A549 (cell line): ENCODE data around the gene OTX1. TPM values are rescaled to one million over a fixed set of nuclear protein-coding genes. Genes with fewer than 3 reads are reported as not detected.
A peak's percentile ranks its signal among the peaks of the same experiment; 100 is the strongest.

Experiments
- ATAC-seq, 2 experiments: fragments of 200-7000 bp in 1 of 2; fragments of >200 bp in 1 of 2; cut with Nextera tagmentation in 1 of 2; cut with Tn5 transposase in 1 of 2; 3 replicates each; pipeline versions ENCODE4 v1.8.0 to v1.9.1; 2018 to 2020; ENCODE audit warnings: mild to moderate bottlenecking in 1 of 2, moderate library complexity in 1 of 2
- CTCF ChIA-PET: fragments of 300-600 bp; sonication (Branson Sonifier 250); formaldehyde crosslinking; extraction: SDS; loops from one replicate; lab custom pipeline; 2021; ENCODE audit warnings: antibody characterized with exemption, inconsistent platforms; lab: Yijun Ruan, JAX
- POLR2A ChIA-PET: fragments of 350-600 bp; formaldehyde crosslinking; extraction: SDS; loops from one replicate; lab custom pipeline; 2021; ENCODE audit warnings: antibody characterized with exemption, inconsistent platforms; lab: Yijun Ruan, JAX
- DNase-seq, 2 experiments: peaks; one replicate each; pipeline versions ENCODE4 v3.0.0 to v3.0.0-alpha.2; 2011 to 2016; ENCODE audit warnings: low read depth in 1 of 2, low spot score in 1 of 2
- FAIRE-seq: peaks from 2 replicates; lab custom pipeline; 2011; peaks lifted over from hg19 to GRCh38; lab: Jason Lieb, UNC
- H3K27ac ChIP-seq, 2 experiments: fragments of >200 bp; sonication (Bioruptor Twin); formaldehyde crosslinking; 3 replicates each; pipeline ENCODE4 v1.5.1; 2016 to 2017
- H3K4me1 ChIP-seq: fragments of >200 bp; sonication (Bioruptor Twin); formaldehyde crosslinking; 3 replicates; pipeline ENCODE4 v1.6.1; 2016
- H3K4me2 ChIP-seq: fragments of >200 bp; sonication (Bioruptor Twin); formaldehyde crosslinking; 3 replicates; pipeline ENCODE4 v1.6.1; 2016
- H3K4me3 ChIP-seq: fragments of >200 bp; sonication (Bioruptor Twin); formaldehyde crosslinking; 3 replicates; pipeline ENCODE4 v1.5.1; 2016
- H3K9me3 ChIP-seq: fragments of >200 bp; sonication (Bioruptor Twin); formaldehyde crosslinking; 3 replicates; pipeline ENCODE4 v1.6.1; 2016
- BCL3 ChIP-seq: fragments of >200 bp; sonication (Bioruptor Twin); formaldehyde crosslinking; IDR thresholded peaks from 3 replicates; pipeline ENCODE4 v1.6.1; 2016
- HMGXB4 ChIP-seq: fragments of 250-450 bp; sonication (Bioruptor Pico); IDR thresholded peaks from 2 replicates; pipeline ENCODE4 v1.5.0; 2021; ENCODE audit warnings: mild to moderate bottlenecking, moderate library complexity, borderline replicate concordance
- HOXA7 ChIP-seq: fragments of 250-450 bp; sonication (Bioruptor Pico); IDR thresholded peaks from 2 replicates; pipeline ENCODE4 v1.5.0; 2020; ENCODE audit warnings: mild to moderate bottlenecking, moderate library complexity
- HOXB13 ChIP-seq: fragments of 250-450 bp; sonication (Bioruptor Pico); IDR thresholded peaks from 2 replicates; pipeline ENCODE4 v1.5.0; 2020; ENCODE audit warnings: low read depth, mild to moderate bottlenecking, moderate library complexity
- JUNB ChIP-seq: fragments of >200 bp; sonication (Bioruptor Twin); formaldehyde crosslinking; IDR thresholded peaks from 2 replicates; pipeline ENCODE4 v1.6.1; 2016
- MAX ChIP-seq: IDR thresholded peaks from 2 replicates; pipeline ENCODE4 v1.6.1; 2012
- NFE2L2 ChIP-seq: fragments of 150-350 bp; conservative IDR thresholded peaks from 2 replicates; pipeline ENCODE4 v1.6.1; 2014; ENCODE audit warnings: low read length
- NR3C1 ChIP-seq: fragments of >200 bp; sonication (Bioruptor Twin); formaldehyde crosslinking; IDR thresholded peaks from 3 replicates; pipeline ENCODE4 v1.6.1; 2017
- PHF8 ChIP-seq: fragments of 200-600 bp; sonication (generic); IDR thresholded peaks from 2 replicates; pipeline ENCODE4 v1.6.1; 2016; ENCODE audit warnings: low read depth, mild to moderate bottlenecking, antibody characterized with exemption, moderate library complexity, borderline replicate concordance
- SREBF2 ChIP-seq: fragments of 450-650 bp; IDR thresholded peaks from 2 replicates; pipeline ENCODE4 v1.6.1; 2014; ENCODE audit warnings: mild to moderate bottlenecking, moderate library complexity
- TP53 ChIP-seq: fragments of 250-450 bp; sonication (Bioruptor Pico); IDR thresholded peaks from 2 replicates; pipeline ENCODE4 v1.5.0; 2021; ENCODE audit warnings: mild to moderate bottlenecking, moderate library complexity
- WGBS: methylation state at CpG from one replicate; pipeline ENCODE4 v1.1.6; 2017; ENCODE audit errors: missing lambda C conversion rate; 5-methylcytosine and 5-hydroxymethylcytosine counted together
- polyA plus RNA-seq, 4 experiments: library from polyadenylated mRNA; depleted of rRNA in 3 of 4; stranded (reverse); fragments of >200 nt; fragmentation: RNase III in 1 of 4; extraction: RNeasy Plus Mini Kit Qiagen cat#74134 plus additional on column Dnase treatment in 1 of 4; gene quantifications; 2 replicates in 3 of 4; 3 replicates in 1 of 4; pipeline ENCODE4 v1.2.3, GENCODE V29; 2011 to 2017

The OTX1 gene
- polyA plus RNA-seq, 2 of the 4 experiments (the other 2 are of a cell fraction), result 0.26 to 2.5 TPM

- Histone ChIP-seq H3K4me3 (peak overlapping the region; percentile 92), H3K9me3 (no peaks in the 10 kb centered on the region), H3K4me1 (peaks cover 8% of the 10 kb centered on the region; the same call in 1 of the 3 replicates), H3K27ac (peak overlapping the region; percentile 83 to 90), H3K4me2 (peak overlapping the region; percentile 95)
- peak; percentile 56 for TF ChIP-seq MAX
- no peak for TF ChIP-seq NFE2L2
- peak in 1 of 2 experiments; percentile 15; a peak in 2 of 6 replicates for ATAC-seq
- DNase-seq, result no peak
- CTCF ChIA-PET, result interaction anchor here (0.6 to 1.3 kb wide), 3 partner anchors 128 to 714 kb away, joined by 3 read pairs; no protein-coding TSS in a partner anchor
- no peak for FAIRE-seq
- POLR2A ChIA-PET, result no interaction called here
- WGBS, result 21% methylated on average over 39 of the region's 39 CpGs
Observed at GRCh38 chr2:63049211-63049969, 1.2 kb upstream of the OTX1 start.

- FAIRE-seq (no peak), ATAC-seq (peak; percentile 66 to 73; a peak in 4 of 6 replicates), DNase-seq (peak; percentile 64 to 70)
Observed at GRCh38 chr2:63049970-63050333, 678 bp upstream of the OTX1 start.

GRCh38 chr2:63051042-63051794 is 588 bp downstream of the OTX1 start:
- Histone ChIP-seq H3K4me2 (peak overlapping the region; percentile 99), H3K9me3 (no peaks in the 10 kb centered on the region), H3K27ac (peak overlapping the region; percentile 81 to 90), H3K4me3 (peak overlapping the region; percentile 92), H3K4me1 (peaks cover 8% of the 10 kb centered on the region; the same call in 1 of the 3 replicates)
- CTCF ChIA-PET, result interaction anchor here (0.8 kb wide), 2 partner anchors 15 to 16 kb away, joined by 3 to 4 read pairs; no protein-coding TSS in a partner anchor
- DNase-seq (no peak), ATAC-seq (peak in 1 of 2 experiments; percentile 1; a peak in 3 of 6 replicates), FAIRE-seq (no peak)
- 0 out of 2 replicates have a peak, but pooled peaks have one; percentile 58 for TF ChIP-seq PHF8
- no peak for TF ChIP-seq HOXB13
- TF ChIP-seq NFE2L2, result no peak
- 22% methylated on average over 31 of the region's 42 CpGs for WGBS
- POLR2A ChIA-PET, result interaction anchor here (1.0 kb wide), 1 partner anchor 16 kb away, joined by 4 read pairs; no protein-coding TSS in a partner anchor

More at GRCh38 chr2:63049970-63050333, 678 bp upstream of the OTX1 start:
- H3K4me1 ChIP-seq, result peaks cover 8% of the 10 kb centered on the region; the same call in 1 of the 3 replicates
- CTCF ChIA-PET, result interaction anchor here (1.3 kb wide), 1 partner anchor 592 kb away, joined by 3 read pairs; no protein-coding TSS in a partner anchor
- H3K27ac ChIP-seq, result peak overlapping the region; percentile 83 to 90
- peak overlapping the region; percentile 95 for H3K4me2 ChIP-seq
- no peaks in the 10 kb centered on the region for H3K9me3 ChIP-seq
- WGBS, result 2% methylated on average over 20 of the region's 31 CpGs
- H3K4me3 ChIP-seq, result peak overlapping the region; percentile 92
- TF ChIP-seq BCL3 (no peak), NR3C1 (no peak), JUNB (no peak), HMGXB4 (CRISPR knock-in tag) (no peak), TP53 (CRISPR knock-in tag) (no peak), HOXA7 (CRISPR knock-in tag) (no peak), SREBF2 (no peak)
- POLR2A ChIA-PET, result interaction anchor here (0.6 to 1.0 kb wide), 3 partner anchors 14 to 59 kb away, joined by 3 to 4 read pairs (median 4); no protein-coding TSS in a partner anchor
